ENCODE measurements around the gene TSBP1. TPM values are rescaled to one million over a fixed set of nuclear protein-coding genes. Genes with fewer than 3 reads are reported as not detected.

TSBP1 gene
- polyA plus RNA-seq, 1 donor from 2014 or later, result not detected

DNA sequence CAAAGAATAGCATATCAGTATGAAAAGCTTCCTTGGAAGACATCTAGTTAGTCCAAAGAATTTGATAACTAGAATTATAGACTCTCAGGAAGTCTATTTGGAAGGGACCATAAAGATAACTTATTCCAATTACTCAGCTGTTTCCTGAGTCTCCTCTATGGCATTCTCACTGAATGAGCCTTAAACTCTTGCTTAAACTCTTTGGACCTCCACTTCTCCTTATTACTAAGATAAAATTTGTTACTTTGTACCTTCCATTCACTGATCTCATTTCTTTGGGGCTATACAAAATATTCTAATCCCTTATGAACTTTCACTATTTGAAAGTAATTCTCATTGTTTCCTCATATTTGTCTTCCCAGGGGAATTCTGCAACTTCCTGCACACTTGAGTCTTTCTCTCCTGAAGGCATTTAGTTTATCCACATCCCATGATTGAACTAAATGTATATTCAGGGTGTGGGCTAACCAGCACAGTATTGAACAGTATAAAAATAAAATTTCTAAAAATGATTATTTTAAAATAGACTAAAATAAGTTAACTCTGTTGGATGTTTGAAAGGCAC is 80.7 kb downstream of the TSBP1 start:
- TF ChIP-seq SMC3 (conservative IDR thresholded peaks at IDR 0.05; ENCODE audit: poor library complexity) (no peak), RAD21 (conservative IDR thresholded peaks at IDR 0.05) (no peak), MXI1 (conservative IDR thresholded peaks at IDR 0.05; ENCODE audit: poor library complexity, severe bottlenecking) (no peak), EZH2 (IDR thresholded peaks at IDR 0.05; ENCODE audit: borderline replicate concordance, insufficient read depth, low read length, poor library complexity, severe bottlenecking) (no peak), POLR2AphosphoS5 (IDR thresholded peaks at IDR 0.05) (no peak), TAF1 (IDR thresholded peaks at IDR 0.05; ENCODE audit: low read depth) (no peak), EP300 (conservative IDR thresholded peaks at IDR 0.05; ENCODE audit: poor library complexity, severe bottlenecking) (no peak)
- TF ChIP-seq, protein P1, sequence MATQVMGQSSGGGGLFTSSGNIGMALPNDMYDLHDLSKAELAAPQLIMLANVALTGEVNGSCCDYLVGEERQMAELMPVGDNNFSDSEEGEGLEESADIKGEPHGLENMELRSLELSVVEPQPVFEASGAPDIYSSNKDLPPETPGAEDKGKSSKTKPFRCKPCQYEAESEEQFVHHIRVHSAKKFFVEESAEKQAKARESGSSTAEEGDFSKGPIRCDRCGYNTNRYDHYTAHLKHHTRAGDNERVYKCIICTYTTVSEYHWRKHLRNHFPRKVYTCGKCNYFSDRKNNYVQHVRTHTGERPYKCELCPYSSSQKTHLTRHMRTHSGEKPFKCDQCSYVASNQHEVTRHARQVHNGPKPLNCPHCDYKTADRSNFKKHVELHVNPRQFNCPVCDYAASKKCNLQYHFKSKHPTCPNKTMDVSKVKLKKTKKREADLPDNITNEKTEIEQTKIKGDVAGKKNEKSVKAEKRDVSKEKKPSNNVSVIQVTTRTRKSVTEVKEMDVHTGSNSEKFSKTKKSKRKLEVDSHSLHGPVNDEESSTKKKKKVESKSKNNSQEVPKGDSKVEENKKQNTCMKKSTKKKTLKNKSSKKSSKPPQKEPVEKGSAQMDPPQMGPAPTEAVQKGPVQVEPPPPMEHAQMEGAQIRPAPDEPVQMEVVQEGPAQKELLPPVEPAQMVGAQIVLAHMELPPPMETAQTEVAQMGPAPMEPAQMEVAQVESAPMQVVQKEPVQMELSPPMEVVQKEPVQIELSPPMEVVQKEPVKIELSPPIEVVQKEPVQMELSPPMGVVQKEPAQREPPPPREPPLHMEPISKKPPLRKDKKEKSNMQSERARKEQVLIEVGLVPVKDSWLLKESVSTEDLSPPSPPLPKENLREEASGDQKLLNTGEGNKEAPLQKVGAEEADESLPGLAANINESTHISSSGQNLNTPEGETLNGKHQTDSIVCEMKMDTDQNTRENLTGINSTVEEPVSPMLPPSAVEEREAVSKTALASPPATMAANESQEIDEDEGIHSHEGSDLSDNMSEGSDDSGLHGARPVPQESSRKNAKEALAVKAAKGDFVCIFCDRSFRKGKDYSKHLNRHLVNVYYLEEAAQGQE (IDR thresholded peaks at IDR 0.05; ENCODE audit: borderline replicate concordance), result no peak
- TF ChIP-seq, protein P2, sequence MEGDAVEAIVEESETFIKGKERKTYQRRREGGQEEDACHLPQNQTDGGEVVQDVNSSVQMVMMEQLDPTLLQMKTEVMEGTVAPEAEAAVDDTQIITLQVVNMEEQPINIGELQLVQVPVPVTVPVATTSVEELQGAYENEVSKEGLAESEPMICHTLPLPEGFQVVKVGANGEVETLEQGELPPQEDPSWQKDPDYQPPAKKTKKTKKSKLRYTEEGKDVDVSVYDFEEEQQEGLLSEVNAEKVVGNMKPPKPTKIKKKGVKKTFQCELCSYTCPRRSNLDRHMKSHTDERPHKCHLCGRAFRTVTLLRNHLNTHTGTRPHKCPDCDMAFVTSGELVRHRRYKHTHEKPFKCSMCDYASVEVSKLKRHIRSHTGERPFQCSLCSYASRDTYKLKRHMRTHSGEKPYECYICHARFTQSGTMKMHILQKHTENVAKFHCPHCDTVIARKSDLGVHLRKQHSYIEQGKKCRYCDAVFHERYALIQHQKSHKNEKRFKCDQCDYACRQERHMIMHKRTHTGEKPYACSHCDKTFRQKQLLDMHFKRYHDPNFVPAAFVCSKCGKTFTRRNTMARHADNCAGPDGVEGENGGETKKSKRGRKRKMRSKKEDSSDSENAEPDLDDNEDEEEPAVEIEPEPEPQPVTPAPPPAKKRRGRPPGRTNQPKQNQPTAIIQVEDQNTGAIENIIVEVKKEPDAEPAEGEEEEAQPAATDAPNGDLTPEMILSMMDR (IDR thresholded peaks at IDR 0.05; ENCODE audit: poor library complexity, severe bottlenecking), result no peak

DNA sequence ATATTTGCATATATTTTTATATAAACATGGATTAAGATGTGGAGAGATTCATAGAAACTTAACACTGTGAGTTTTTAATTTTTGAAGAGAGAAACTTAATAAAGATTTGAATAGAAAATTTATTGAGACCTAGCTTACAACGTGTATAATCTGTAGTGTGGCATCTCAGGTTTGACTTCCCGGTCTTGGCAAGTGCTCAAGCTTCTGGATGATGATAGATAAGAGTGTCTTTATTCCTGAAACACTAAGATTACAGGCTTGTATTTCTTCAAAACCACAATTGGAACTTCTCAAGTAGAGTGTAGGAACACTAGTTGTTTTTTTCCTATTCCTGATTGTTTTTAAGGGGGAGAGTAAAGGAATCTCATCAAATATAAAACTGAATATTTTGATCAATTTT is 83.3 kb downstream of the TSBP1 start:
- H3F3A ChIP-seq (ENCODE audit: insufficient read depth, low read length, poor library complexity, severe bottlenecking), result no peaks in the 10 kb centered on the region
- no peak overlapping the region for H3K4me3 ChIP-seq (ENCODE audit: low read length)
- no peaks in the 10 kb centered on the region for H3K79me2 ChIP-seq (replicated peaks; ENCODE audit: insufficient read depth, low read length)

More for the DNA sequence above, 80.7 kb downstream of the TSBP1 start:
- no peak overlapping the region for H2AFZ ChIP-seq (ENCODE audit: low read depth, low read length)
- H3K27ac ChIP-seq (ENCODE audit: low read length), result no peak overlapping the region
- H3K79me2 ChIP-seq (replicated peaks; ENCODE audit: insufficient read depth, low read length), result no peaks in the 10 kb centered on the region
- H3K9me2 ChIP-seq (ENCODE audit: insufficient read depth, low read length), result no peaks in the 10 kb centered on the region
- H3K36me3 ChIP-seq (ENCODE audit: insufficient read depth, low read length), result no peaks in the 10 kb centered on the region
- H3K4me2 ChIP-seq (ENCODE audit: low read length), result no peak overlapping the region
- H3K9me3 ChIP-seq (ENCODE audit: low read length), result no peaks in the 10 kb centered on the region
- no peaks in the 10 kb centered on the region for H4K20me1 ChIP-seq (ENCODE audit: insufficient read depth)
- H3K27me3 ChIP-seq (ENCODE audit: insufficient read depth, low read depth, low read length), result no peaks in the 10 kb centered on the region
- H3K9ac ChIP-seq (ENCODE audit: low read length), result no peak overlapping the region
- H3K4me3 ChIP-seq (ENCODE audit: low read length), result no peak overlapping the region
- no peaks in the 10 kb centered on the region for H3F3A ChIP-seq (ENCODE audit: insufficient read depth, low read length, poor library complexity, severe bottlenecking)

More for the DNA sequence above, 83.3 kb downstream of the TSBP1 start:
- no peaks in the 10 kb centered on the region for H3K9me3 ChIP-seq (ENCODE audit: low read length)
- H3K4me2 ChIP-seq (ENCODE audit: low read length), result no peak overlapping the region
- no peak overlapping the region for H3K9ac ChIP-seq (ENCODE audit: low read length)
- H3K36me3 ChIP-seq (ENCODE audit: insufficient read depth, low read length), result no peaks in the 10 kb centered on the region
- no peaks in the 10 kb centered on the region for H3K9me2 ChIP-seq (ENCODE audit: insufficient read depth, low read length)
- no peaks in the 10 kb centered on the region for H4K20me1 ChIP-seq (ENCODE audit: insufficient read depth)
- TF ChIP-seq RAD21 (conservative IDR thresholded peaks at IDR 0.05) (no peak), SMC3 (conservative IDR thresholded peaks at IDR 0.05; ENCODE audit: poor library complexity) (no peak), POLR2AphosphoS5 (IDR thresholded peaks at IDR 0.05) (no peak), MXI1 (conservative IDR thresholded peaks at IDR 0.05; ENCODE audit: poor library complexity, severe bottlenecking) (no peak), EP300 (conservative IDR thresholded peaks at IDR 0.05; ENCODE audit: poor library complexity, severe bottlenecking) (no peak), TAF1 (IDR thresholded peaks at IDR 0.05; ENCODE audit: low read depth) (no peak), EZH2 (IDR thresholded peaks at IDR 0.05; ENCODE audit: borderline replicate concordance, insufficient read depth, low read length, poor library complexity, severe bottlenecking) (no peak)
- TF ChIP-seq, protein P1 (IDR thresholded peaks at IDR 0.05; ENCODE audit: borderline replicate concordance), result no peak
- TF ChIP-seq, protein P2 (IDR thresholded peaks at IDR 0.05; ENCODE audit: poor library complexity, severe bottlenecking), result no peak
- no peak overlapping the region for H2AFZ ChIP-seq (ENCODE audit: low read depth, low read length)
- no peak overlapping the region for H3K27ac ChIP-seq (ENCODE audit: low read length)
- no peaks in the 10 kb centered on the region for H3K27me3 ChIP-seq (ENCODE audit: insufficient read depth, low read depth, low read length)
